SW480 (cell line): Measurements from ENCODE around the gene SNX21.
"Not testable (repeated sequence)": the region's sequence is repeated elsewhere in the genome, so short reads cannot be mapped to it uniquely, and the experiment has no call there.

Experiments used
- DNase-seq: peaks from one replicate; pipeline ENCODE4 v3.0.0-alpha.2; 2016; ENCODE audit warnings: low spot score

Gene SNX21

GRCh38 chr20:45833030-45833882, at the start of gene SNX21:
Gene SNX21 (plus strand): TSS chr20:45833799. CDS start chr20:45833920, 121 bp downstream.
- peak; percentile 78 for DNase-seq

DNA sequence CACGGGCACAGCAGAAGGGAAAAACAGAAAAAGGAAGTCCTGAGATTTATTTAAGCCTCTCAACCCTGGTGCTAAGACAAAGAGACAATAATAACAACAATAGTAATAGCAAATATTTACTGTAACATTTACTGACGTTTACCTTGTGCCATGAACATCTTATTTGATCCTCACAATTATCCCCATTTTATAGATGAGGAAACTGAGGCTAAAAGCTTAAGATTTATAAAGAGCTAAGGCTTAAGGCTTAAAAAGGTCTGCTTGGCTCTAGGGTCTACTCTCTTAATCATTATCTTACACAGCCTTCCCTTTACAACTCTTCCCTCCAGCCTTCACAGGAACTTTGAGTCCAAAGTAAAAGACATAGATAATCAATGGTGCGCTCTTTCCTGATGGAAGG, 45.2 kb upstream of the SNX21 start:
- no peak for DNase-seq

GRCh38 chr20:45792317-45793118, 41.1 kb upstream of the SNX21 start:
- DNase-seq: peak; percentile 45

DNA sequence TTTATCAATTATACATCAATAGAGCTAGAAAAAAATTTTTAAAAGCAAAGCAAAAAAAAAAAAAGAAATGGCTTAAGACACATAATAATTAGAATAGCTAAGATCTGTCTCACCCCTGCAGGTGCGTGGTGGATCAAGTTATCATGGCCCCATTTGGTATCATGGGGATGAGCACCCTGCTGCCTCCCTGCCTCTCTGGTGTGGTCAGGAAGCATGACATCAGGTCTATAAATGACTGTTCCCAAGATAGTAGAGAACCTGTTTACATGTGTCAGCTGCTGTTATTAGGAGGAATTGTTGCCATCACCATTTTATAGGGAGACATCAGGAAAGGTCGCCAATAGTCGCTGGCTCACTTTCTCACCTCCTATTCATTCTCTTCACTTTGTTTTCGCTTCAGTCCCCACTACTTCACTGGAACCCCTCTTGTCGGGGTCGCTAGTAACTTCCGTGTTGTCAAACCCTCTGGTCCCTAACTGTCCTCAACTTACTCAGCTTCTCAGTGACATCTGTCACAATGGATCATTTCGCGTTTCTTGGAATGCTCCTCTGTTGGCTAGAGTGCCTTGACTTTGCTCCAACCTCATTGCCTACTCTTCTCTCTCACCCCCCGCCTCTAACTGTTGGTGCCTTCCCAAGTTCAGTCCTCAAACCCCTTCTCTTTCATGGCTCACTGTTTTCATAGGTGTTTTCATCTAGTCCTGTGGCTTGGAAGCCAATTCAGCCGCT, 37.1 kb upstream of the SNX21 start:
- DNase-seq: no peak

DNA sequence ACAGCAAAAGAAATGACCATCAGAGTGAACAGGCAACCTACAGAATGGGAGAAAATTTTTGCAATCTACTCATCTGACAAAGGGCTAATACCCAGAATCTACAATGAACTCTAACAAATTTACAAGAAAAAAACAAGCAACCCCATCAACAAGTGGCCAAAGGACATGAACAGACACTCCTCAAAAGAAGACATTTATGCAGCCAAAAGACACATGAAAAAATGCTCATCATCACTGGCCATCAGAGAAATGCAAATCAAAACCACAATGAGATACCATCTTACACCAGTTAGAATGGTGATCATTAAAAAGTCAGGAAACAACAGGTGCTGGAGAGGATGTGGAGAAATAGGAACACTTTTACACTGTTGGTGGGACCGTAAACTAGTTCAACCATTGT, 36.1 kb upstream of the SNX21 start:
- not testable (repeated sequence) for DNase-seq

GRCh38 chr20:45797955-45798354, 35.6 kb upstream of the SNX21 start:
- not testable (repeated sequence) for DNase-seq

GRCh38 chr20:45798935-45799642, 34.5 kb upstream of the SNX21 start:
- DNase-seq: peak; percentile 69

DNA sequence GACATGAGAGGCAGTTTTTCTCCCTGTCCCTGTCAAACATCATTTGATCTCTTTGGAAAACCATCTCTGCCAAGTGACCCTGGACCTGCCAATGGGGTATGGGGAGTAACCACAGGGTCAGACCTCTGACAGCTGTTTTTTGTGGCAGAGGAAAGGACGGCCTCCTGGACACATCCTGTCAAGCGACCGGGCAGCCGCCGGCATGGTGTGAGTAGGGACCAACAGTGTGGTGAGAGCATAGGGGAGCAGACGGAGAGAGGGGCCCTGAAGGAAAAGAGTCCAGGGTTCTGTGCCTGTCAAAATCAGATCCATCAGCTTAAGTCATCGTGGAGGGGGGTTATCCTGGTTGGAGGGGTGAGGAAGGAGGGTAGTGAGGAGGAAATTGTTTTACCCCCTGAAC, 31.7 kb upstream of the SNX21 start:
- DNase-seq: no peak

- DNase-seq: no peak
These were observed 23.2 kb upstream of the SNX21 start for GRCh38 chr20:45810191-45810970.

DNA sequence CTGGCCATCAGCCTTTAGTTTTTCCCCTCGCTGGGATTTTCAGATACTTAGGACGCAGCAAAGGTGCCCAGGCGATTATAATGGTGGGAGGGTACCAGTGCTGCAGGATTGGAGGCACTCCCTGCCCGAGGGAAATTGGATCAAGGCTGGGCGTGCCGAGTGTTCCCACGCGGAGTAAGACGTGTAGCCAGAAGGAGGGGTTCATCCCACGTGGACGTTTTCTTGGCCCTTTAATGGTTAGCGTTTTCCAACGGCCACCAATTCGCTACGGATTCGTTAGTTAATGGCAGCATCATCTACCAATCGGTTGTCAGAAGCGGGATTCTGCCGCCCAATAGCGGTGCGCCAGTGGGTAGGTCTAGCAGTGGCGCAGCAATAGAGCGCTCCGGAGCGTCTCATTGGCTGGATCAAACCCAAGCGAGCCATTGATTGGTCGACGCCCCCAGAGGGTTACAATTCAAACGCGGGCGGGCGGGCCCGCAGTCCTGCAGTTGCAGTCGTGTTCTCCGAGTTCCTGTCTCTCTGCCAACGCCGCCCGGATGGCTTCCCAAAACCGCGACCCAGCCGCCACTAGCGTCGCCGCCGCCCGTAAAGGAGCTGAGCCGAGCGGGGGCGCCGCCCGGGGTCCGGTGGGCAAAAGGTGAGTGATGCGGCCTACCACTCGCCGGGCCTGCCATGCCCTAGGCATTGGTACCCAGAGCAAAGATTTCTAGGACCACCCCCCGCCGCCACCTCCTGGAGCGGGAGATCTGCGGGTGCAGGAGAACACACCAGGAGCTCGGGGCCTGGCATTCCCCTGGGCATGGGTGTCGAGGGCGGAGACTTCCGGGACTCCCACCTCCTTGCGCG, 21.2 kb upstream of the SNX21 start, which contains the start of gene UBE2C:
Gene UBE2C, plus strand, starts transcription at position 488 of the 849 bp plus-strand sequence. Its CDS starts 52 bp downstream, at position 540.
- peak; percentile 100 for DNase-seq

DNA sequence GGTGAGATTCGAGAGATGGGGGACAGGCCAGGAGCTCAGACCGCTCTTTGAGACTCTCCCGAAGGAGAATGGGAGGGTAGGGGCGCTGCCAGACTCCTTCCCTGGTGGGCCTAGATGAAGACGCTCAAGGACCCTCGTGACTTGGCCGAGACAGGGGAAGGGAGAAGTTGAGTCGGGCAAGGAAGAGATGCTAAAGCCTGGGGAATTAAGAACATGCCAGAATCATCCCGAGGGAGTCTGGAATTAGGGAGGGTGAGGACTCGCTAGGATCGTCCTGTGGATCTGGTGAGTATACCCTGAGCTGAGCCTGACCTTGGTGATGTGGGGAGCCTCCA, 20.6 kb upstream of the SNX21 start:
- DNase-seq: no peak

DNA sequence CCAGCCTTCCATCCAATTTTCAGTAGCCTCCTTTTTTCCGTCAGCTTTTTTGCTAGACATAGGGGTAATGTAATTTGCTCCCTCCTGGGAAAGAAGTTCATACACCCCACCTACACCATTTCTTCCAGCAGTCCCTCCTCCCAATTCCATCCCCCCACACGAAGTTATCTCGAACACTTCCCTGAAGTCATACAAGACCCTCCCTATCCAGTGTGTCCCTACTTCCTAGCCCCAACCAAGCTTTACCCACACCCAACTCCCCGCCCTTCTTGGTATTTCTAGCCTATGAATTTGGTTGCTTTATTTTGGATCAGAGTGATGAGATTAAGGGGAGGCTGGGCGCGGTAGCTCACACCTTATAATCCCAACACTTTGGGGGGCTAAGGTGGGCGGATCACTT, 20.1 kb upstream of the SNX21 start:
- no peak for DNase-seq

DNA sequence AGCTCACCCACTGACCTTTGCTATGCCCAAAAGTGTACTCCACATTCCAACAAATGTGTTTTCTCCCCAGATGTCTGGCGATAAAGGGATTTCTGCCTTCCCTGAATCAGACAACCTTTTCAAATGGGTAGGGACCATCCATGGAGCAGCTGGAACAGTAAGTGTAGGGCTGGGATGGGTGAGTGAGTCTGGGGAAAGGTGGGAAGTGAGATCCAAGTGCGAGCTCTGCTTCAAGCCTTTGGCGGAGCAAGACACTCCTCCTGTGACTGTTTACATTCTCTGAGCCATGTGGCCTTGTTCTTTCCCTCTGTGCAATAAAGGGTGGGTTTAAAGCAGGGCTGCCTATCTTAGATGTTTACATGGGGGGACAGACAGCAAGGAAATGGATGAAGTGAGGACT, 19.3 kb upstream of the SNX21 start:
- no peak for DNase-seq

- no peak for DNase-seq
These were observed 16.6 kb upstream of the SNX21 start for GRCh38 chr20:45816951-45817350.

DNA sequence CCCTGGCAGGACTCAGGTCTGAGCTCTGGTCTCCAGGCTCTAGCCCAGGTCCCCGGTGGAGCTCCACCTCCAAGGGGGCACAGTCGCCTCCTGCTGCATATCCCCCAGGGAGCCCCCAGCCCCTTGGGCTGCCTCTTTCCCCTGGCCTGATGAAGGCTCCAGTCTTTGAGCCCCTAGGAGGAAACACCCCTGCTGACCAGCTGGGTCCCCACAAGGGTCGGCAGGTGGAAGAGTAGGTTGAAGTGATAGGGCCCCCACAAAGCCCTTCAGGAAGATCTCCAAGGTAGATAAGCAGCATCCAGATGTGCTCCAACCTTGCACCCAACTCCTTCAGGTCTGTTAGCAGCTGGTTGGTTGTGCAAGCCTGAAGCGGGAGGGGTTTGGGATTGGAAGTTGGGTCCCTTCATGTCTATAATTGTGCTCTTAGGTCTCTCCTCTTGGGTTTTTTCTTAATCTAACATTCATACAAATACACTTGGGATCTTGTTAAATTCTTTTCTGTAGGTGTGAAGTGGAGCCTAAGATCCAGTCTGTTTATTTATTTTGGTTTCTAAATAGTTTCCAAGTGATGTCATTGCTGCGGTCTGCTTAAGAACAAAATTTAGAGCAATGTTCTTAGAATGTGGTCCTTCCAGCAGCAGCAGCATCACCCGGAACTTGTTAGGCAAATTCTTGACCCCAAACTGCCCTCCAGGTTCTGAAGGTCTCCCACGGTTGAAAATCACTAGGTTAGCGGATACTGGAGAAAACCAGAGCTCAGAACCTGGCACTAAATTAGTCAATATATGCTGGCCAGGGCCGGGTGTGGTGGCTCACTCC, 16.0 kb upstream of the SNX21 start:
- DNase-seq: peak; percentile 41

GRCh38 chr20:45818239-45818638, 15.4 kb upstream of the SNX21 start:
- no peak for DNase-seq

DNA sequence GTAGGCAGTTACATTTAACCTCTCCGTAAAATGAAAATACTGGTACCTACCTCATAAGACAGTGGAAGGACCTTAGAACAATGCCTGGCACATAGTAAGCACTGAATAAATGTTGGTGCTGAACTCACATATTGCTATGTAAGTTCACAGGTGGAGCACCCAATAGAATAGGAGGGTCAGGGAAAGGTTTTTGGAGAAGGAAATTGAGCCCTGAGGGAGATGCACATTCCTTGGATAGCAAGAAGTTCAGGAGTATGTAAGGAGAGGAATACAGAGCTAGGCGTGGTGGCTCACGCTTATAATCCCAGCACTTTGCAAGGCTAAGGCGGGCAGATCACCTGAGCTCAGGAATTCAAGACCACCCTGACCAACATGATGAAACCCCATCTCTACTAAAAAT, 14.1 kb upstream of the SNX21 start:
- no peak for DNase-seq

- DNase-seq: no peak
These were observed 11.7 kb upstream of the SNX21 start for GRCh38 chr20:45821947-45822346.

DNA sequence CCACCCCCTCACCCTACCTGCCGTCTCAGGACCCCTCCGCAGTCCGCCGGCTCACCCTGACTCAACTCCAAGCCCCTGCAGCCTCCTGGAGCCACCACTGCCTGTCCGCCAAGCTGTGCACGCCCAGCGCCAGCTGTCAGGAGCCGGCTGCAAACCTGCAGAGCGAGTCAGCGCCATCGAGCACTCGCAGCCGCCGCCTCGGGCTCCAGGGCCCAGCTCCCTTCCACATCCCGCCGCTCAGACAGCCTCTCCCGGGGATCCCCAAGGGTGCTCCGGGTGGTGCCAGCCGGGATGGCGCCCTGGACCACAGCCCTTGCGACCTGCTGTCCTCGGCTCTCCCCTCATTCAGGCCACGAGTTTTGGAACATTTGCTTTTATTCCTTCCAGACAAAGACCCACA, 10.7 kb upstream of the SNX21 start:
- no peak for DNase-seq
